ENCODE data around the gene KLF2.
"Not testable (repeated sequence)": the region's sequence is repeated elsewhere in the genome, so short reads cannot be mapped to it uniquely, and the experiment has no call there.

The KLF2 gene

DNA sequence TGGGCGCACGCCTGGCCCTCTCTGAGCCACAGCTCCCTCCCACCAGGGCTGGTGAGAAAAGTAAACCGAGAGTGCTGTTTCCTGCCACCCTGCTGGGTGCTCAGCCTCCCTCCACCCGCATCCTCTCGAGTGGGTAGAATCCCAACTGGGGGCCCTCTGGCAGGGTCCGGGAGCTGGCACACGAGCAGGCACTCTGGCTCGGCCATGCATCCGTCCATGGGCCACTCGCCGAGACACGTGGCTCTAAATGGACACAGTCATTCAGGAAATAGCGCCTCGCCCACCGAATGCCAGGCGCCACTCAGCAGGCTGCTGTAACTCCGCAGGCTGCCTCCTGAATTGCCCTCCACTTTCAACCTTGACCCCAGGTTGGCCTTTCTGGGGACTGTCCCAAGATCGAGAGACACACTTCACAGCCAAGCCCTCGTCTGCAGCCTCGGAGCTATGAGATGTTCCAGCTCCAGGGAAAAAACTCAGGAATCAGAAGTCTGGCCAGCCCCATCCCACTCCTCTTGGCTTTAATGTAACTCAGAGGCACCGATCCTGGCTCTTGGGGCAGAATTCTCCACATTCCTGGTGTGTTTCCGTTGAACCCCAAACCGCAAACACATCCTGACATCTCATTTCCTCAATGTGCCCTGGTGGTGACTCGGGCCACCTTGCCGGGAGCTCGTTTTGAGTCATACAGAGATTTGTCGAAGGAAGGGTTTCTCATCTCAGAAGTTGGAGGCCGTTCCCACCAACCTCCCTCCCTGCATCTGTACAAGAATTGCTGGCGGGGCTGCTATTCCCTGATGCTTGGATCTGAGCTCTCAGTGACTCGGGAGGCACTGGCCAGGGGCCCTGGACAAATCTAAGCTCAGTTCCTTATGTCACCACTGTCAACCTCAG lies 14.1 kb downstream of the KLF2 start:
- DNase-seq = peak; percentile 78 to 81

DNA sequence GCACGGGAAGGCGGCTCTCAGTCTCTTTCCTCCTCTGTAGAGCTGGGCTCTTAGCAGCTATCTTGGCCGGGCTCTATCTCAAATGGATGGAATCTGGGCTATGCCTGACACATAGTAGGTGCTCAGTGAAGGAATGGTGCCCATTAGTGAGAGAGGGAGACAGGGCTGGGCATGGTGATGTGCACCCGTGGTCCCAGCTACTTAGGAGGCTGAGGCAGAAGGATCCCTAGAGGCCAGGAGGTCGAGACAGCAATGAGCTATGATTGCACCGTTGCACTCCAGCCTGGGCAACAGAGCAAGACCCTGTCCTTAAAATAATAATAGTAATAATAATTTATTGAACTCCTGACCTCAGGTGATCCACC lies 14.7 kb downstream of the KLF2 start:
- no peak for DNase-seq

DNA sequence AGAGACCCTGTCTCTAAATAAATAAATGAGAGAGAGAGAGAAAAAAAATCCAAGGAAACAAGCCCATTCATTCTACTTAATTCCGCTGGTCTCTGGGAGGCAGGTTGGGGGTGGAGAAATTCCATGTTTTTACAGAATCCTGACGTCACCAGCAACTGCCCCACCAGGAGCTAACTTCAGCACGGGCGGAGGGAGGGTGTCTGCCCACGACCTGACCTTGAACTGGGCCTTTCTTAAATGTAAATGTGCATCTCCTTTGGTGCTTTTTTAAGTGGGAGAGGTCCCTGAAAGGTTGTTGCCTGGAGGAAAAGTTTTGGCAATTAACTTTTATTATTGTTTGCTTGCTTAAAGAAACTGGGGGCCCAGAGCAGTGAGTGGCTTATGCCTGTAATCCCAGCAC lies 15.5 kb downstream of the KLF2 start:
- DNase-seq = no peak

DNA sequence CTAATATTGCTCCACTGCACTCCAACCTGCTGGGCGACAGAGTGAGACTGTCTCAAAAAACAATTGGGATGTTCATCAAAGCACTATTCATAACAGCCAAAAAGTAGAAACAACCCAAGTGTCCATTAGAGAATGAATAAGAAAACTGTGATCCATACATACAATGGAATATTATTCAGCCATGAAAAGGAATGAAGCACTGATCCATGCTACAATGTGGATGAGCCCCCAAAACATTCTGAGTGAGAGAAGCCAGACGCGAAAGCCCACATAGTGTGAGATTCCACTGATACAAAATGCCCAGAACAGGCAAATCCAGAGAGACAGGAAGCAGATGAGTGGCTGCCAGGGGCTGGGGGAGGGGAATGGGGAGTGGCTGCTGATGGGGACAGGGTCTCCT lies 16.0 kb downstream of the KLF2 start:
- DNase-seq = no peak

DNA sequence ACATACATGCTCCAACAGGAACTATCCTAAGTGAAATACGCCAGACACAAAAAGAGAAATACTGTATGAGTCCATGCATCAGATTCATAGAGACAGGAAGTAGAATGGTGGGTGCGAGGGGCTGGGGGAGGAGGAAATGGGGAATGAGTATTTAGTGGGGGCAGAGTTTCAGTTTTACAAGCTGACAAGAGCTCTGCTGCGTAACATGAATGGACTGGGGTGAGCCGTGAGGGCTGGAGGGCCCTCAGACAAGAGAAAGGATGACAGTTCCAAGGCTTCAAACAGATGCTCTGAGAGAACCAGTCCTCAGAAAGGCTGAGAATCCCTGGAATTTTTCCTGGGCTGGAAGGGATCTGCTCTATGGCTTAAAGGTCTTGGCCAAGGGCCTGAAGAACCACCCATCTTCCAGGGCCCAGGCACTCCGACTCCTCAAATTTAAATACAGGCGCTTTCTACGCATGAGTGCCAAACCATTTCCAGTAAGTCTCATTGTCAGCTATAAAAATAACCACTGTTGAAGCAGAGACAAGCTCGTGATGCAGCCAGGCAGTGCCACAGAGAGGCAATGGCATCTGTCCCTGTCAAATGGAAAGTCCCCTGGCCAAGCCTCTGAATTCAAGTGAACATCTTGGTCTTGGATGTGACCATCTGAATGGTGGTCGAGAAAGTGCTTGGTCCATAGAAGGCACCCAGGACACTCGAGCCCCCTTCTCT lies 17.5 kb downstream of the KLF2 start:
- DNase-seq = peak; percentile 78 to 80

DNA sequence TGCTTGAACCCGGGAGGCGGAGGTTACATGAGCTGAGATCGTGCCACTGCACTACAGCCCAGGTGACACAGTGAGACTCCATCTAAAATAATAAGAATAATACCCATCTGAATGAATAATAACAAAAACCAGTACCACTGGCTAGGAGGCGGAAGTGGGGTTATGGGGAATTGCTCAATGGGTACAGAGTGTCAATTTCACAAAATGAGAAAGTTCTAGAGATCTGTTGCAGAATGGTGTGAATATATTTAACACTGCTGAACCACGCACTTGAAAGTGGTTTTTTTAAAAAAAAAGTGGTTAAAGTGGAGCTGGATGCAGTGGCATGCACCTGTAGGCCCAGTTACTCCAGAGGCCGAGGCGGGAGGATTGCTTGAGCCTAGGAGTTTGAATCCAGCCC lies 18.5 kb downstream of the KLF2 start:
- no peak for DNase-seq

DNA sequence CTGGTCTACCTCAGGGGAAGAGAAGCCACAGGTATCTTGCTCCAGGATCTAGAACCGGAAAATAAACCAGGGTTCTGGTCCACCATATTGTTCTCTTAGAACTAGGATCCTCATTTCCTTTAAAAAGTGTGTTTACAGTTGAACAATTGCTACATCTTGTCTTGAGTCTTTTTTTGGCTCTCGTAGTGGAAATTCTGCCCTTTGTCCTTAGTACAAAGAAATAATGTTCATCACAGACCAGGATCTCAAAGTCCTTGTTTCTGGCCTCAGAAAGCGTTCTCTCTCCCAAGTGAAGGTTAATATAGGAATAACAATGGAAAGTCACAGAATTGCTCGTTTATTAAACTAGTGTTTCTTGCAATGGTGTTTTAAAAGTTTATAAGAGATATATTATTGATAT lies 20.8 kb downstream of the KLF2 start:
- no peak for DNase-seq

DNA sequence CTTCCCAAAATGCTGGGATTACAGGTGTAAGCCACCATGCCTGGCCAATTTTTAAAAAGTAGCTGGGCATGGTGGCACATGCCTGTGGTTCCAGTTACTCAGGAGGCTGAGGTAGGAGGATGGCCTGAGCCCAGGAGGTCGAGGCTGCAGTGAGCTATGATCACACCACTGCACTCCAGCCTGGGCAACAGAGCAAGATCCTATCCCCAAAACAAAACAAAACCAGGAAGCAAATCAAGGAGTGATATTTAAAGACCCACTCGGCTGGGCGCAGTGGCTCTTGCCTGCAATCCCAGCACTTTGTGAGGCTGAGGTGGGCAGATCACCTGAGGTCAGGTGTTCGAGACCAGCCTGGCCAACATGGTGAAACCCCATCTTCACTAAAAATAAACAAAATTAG lies 22.5 kb downstream of the KLF2 start:
- DNase-seq = not testable (repeated sequence)

DNA sequence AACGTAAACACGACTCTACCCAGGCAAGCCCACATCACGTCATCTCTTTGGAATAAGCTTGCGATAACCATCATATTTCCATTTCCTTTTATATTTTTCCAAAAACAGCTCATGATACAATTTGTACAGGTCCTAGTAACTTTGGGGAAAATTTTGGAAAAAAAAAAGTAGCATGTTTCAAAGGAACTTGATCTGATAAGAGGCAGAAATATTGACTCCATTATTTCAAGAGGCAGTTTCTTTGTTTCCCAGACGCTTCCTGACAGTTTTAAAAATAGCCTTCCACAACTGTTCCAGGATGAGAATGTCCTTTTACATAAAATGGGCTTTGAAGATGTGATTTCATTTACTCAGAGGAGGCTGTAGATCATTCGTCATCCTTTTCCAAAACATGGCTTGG lies 23.1 kb downstream of the KLF2 start:
- no peak for DNase-seq

DNA sequence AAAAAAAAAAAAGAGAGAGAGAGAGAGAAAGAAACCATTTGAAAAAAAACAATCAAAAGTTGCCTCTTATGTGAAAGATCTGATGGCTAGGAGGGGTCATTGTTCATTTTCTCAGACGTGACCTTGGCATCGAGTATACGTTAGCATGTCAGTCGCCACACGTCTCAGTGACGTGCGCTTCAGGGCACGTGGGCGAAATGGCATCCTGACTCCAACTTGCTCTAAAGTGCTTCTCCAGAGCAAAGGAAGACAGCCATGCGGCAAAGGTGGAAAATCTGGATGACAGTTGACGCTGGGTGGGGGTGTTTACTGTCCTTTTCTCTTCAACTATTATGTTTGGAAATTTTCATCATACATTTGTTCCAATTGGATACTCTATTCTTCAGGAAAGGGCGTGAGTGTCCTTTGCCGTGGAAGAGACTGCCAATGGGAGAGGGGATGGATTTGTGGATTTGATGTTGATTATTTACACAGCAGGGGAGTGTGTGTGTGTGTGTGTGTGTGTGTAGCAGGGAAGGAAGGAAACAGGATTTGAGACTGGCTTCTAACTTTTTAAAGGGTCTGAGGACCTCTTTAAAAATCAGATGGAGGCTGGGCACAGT lies 25.0 kb downstream of the KLF2 start:
- no peak for DNase-seq

DNA sequence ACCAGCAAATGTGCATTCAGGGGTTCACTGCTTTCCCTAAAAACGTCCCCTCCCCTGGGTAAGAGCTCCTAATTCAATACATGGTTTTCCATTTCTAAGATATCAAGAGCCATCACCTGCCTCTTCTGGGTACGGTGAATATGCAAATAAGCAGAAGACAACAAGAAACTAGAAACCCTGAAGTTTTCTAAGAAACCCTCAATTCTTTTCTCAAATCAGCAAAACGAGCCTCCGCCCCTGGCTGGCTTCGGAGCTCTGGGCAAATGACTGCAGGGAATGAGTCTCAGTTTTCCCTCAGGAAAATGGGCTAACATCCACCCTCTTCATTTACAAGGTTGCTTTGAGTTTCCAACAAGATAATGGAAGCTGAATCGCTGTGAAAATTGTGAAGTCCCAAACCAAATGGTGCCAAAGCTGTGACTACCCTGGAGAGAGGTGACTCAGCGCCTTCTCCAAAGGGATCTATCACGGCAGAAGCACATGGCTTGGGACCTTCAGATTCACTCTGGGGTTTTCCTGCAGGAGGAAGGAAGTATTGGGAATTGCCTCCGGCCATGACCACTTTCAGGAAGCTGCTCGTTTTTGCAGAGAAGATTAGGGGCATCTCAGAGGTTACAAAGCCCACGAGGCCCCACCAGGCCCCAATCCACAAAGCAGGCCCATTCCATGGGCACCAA lies 26.6 kb downstream of the KLF2 start:
- no peak for DNase-seq

DNA sequence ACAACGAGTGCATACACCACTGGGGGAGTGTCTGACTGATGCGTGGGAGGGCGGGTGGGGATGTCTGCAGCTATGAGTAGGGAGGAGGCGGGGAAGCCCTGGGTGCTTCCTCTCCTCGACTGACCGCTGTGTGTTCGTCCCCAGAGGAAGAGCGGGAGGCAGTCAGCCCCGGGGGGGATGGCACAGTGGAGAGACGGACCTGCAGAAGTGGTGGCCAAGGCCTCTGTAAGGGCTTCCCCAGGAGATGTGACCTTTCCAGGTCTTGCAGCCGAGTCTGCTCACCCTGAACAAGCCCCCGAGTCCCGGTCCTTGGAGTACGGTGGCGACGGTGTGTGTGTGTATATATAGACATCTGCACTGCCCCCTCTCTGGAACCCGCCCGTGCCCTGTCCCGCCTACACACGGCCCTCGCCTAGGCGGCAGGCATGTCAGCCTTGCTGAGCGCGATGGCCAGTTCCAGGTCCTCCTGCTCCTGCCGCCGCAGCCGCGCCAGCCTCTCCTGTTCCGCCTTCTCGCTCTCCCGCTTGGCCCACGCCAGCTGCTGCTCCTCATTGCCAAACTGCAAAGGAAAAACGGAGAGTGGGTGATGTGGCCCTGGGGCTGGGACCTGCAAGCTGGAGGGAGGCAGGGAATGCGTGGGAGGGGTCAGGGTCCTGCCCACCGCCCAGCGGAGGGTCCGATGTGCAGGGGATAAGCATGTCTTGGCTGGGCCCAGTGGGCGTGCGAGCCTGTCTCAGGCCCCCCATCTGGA lies 30.8 kb downstream of the KLF2 start:
- DNase-seq = no peak

DNA sequence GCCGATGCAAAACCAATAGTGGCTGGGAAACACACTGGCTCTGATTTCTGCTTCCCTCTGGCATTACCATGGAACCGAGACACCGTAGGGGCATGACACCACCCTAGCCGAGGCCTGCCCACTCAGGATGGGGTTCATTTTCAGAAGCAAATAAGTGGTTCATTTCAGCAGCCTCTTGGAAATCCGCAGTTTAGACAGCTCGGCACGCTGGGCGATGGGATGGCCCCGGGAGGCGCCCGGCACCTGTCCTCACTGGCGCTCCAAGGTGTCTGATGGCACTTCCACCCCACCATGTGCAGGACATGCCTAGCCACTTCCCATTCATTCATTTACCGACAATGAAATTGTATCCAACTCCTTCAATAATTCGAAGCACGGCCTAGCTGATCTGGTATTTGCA lies 33.8 kb downstream of the KLF2 start:
- no peak for DNase-seq

DNA sequence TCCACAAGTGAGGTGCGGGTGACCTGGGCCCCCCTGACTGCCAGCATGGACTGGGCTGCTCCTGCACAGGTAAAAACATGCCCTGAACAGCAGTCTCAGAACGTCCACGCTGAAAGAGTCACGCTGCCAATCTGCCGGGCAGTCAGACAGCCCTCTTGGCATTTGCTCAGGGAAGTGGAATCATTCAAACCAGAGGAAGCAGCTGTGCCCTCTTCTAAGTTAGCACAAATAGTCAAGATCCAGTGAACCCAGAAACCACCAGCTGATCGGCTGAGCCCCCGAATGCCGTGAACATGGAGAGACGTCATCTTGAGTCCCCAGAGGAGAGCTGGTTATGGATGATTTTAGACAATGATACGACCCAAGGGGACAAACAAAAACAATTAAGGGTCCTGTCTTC lies 34.4 kb downstream of the KLF2 start:
- DNase-seq = no peak

DNA sequence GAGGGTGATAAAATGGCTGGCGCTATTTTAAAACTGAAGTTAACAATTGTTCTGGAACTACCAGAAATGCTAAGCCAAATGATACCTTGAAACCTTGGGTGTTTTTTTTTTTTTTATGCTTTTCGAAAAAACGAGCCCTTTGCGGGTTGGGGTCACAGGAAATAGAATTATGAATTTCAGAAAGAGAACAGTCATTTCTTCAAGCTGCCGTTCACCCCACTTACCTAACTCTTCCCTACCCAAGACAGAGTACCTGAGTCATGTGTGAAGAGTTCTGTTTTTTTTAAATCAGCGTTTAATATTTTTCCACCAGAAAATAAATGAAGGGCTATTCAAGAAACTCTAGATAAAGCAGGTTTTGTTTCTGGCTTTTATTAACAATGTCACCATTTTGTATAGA lies 35.3 kb downstream of the KLF2 start:
- no peak for DNase-seq

DNA sequence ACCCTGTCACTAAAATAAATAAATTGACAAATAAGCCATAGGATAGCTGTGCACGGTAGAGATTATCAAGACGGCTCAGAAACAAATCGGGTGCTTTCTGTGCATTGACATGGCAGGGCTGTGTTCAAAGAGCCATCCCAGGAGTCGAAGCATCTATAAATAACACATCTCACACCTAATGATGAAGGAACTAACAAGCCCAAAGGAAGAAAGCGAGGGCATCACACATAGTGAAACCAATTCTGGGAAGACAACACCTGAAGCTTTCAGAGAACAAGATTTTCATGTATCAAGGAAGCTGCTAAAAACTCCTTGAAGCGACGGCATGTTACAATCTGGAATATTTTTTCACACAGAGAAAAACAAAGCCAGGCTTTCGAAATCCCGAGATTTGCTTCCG lies 36.1 kb downstream of the KLF2 start:
- no peak for DNase-seq

DNA sequence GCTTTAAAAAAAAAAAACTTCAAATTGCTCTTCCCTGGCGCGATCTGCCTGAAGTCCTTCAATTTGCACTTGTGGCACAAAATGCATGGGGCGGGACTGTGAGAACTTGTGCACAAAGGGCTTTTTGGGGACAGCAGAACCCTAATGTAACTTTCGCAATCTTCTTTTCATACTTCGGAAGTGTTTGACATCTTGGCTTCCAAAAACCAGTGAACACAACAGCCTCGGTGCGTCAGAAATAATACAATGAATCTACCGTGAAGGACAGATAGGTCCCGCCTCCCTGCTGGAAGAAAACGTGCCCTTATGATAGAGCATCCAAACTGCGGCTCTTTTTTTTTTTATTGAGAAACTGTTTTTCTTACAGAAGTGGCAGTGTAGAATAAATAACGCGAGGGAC lies 36.6 kb downstream of the KLF2 start:
- DNase-seq = no peak

DNA sequence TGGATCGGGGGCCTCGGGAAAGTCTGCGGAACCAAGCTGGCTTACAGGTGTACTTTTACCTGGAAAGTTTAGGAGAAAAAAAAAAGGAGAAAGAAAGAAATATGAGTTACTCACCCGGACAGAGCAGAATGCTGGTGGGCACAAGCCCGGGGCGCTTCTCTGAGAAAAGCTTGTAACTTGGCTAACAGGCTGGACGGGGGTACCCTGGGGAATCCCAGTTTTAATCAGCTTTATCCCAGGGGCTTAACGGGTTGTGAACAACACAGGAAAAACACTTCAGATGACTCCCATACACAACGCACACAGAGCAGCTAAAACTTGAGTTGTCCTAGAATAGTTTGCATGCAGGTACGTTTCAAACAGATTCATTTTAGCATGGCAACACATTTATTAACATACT lies 37.3 kb downstream of the KLF2 start:
- DNase-seq = no peak

DNA sequence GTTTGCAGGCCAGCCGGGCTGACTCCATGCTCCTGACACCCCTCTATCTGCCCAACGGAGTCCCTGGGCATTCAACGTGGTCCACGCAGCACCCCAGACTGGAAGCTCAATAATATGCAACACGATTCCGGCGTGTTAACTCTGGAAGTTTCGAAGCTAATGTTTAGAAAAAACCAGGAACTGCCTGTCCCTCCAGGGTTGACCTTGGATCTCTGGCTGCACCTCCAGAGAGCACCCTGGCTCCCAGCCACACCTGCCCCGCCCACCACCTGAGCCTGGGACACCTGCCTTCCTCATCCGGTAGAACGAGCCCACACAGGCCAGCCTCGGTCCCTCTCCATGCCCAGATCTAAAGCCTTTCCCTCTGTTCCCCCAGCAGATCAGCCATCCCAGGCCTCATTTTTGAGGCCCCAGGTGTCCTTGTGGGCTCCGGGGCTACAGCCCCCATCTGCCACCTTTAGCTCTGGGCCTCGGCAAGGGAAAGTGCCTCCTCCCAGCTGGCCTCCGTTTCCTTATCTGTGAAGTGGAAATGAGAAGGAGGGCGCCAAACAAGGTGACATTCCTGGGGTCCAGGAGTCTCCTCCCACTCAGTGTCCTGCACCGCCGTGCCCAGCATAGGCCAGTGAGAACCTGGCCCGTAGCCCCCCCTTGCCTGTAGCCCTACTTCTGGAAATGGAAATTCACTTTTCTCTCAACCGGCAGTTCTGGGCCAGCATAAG lies 38.7 kb downstream of the KLF2 start:
- no peak for DNase-seq

DNA sequence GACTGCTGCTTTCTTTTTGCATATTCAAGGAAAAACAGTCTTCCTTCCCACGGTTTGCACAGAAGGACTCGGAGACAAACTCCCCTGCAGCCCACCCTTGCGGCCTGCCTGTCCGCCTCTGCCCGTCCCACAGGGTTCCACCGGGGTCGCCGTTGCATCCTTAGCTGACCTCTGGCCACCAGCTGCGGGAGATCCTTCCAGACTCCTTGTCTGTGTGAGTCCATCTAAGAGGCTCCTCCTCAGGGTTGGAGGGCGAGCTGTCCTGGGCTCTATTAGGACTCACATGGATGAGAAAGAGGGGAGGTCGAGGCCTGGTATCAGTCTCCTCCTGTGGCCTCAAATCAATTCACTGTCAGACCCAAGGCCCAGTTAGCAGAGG lies 39.2 kb downstream of the KLF2 start:
- DNase-seq = no peak

DNA sequence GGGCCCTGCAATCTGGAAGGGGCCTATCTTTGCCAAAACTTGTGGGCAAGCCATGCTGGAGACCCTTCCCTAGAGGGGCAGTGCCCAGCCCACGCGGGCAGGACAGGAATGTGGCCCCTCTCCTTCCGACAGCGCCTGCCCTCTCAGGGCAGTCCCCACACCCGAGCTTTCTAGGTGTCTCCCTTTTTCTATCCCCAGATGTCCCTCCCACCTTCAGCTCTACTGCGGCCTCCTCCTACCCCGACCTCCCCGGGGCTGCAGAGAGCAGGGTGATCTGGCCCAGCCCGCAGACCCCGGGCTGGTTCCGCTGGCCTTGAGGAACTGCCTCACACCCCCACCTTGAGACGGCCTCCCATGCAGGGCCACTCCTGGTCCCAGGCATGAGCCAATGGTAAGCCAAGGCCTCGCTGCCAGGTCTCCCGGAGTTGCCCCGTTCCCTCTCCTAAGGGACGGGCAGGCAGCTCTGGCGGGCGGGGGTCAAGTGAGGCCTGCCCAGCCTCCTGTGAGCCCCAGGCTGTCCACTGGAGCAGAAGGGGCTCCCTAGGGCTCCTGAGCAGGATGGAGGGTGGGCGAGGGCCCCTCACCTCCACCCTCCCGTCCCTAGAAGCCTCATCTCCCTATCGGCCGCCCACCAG lies 39.7 kb downstream of the KLF2 start:
- no peak for DNase-seq
